ENCODE measurements around the gene KIF13A. TPM values are rescaled to one million over a fixed set of nuclear protein-coding genes. Genes with fewer than 3 reads are reported as not detected.
"Not testable (repeated sequence)": the region's sequence is repeated elsewhere in the genome, so short reads cannot be mapped to it uniquely, and the experiment has no call there.

Gene KIF13A
- total RNA-seq, 1 donor from 2014 or later: 44.4 TPM

GRCh38 chr6:17744019-17744756 lies 243.2 kb downstream of the KIF13A start:
- Mint-ChIP-seq H3K9me3 (ENCODE audit: low read depth) (no peaks in the 10 kb centered on the region), H3K4me1 (ENCODE audit: low read depth) (no peaks in the 10 kb centered on the region), H3K27me3 (no peaks in the 10 kb centered on the region), H3K27ac (no peak overlapping the region), H3K4me3 (ENCODE audit: low read depth) (no peak overlapping the region), H3K36me3 (ENCODE audit: insufficient read depth) (no peaks in the 10 kb centered on the region)
- no peak for TF ChIP-seq CTCF (IDR thresholded peaks at IDR 0.05; ENCODE audit: unreplicated experiment)
- no peak for DNase-seq (ENCODE audit: low spot score, unreplicated experiment)

GRCh38 chr6:17741507-17741906 lies 245.9 kb downstream of the KIF13A start:
- no peak overlapping the region for H3K27ac Mint-ChIP-seq
- no peak for TF ChIP-seq CTCF (IDR thresholded peaks at IDR 0.05; ENCODE audit: unreplicated experiment)
- DNase-seq (ENCODE audit: low spot score, unreplicated experiment): no peak

GRCh38 chr6:17740559-17741220 lies 246.7 kb downstream of the KIF13A start:
- H3K27me3 Mint-ChIP-seq: no peaks in the 10 kb centered on the region
- no peak for DNase-seq (ENCODE audit: low spot score, unreplicated experiment)
- H3K4me3 Mint-ChIP-seq (ENCODE audit: low read depth): no peak overlapping the region
- H3K36me3 Mint-ChIP-seq (ENCODE audit: insufficient read depth): peaks cover 3% of the 10 kb centered on the region
- peaks cover 12% of the 10 kb centered on the region for H3K9me3 Mint-ChIP-seq (ENCODE audit: low read depth)
- no peaks in the 10 kb centered on the region for H3K4me1 Mint-ChIP-seq (ENCODE audit: low read depth)
- H3K27ac Mint-ChIP-seq: no peak overlapping the region
- TF ChIP-seq CTCF (IDR thresholded peaks at IDR 0.05; ENCODE audit: unreplicated experiment): no peak

More at GRCh38 chr6:17741507-17741906, 245.9 kb downstream of the KIF13A start:
- Mint-ChIP-seq H3K9me3 (ENCODE audit: low read depth) (peaks cover 12% of the 10 kb centered on the region), H3K27me3 (no peaks in the 10 kb centered on the region), H3K4me3 (ENCODE audit: low read depth) (no peak overlapping the region), H3K4me1 (ENCODE audit: low read depth) (no peaks in the 10 kb centered on the region), H3K36me3 (ENCODE audit: insufficient read depth) (peaks cover 3% of the 10 kb centered on the region)

- no peak for TF ChIP-seq CTCF (IDR thresholded peaks at IDR 0.05; ENCODE audit: unreplicated experiment)
- Mint-ChIP-seq H3K4me3 (ENCODE audit: low read depth) (no peak overlapping the region), H3K36me3 (ENCODE audit: insufficient read depth) (peaks cover 3% of the 10 kb centered on the region), H3K27me3 (no peaks in the 10 kb centered on the region), H3K4me1 (ENCODE audit: low read depth) (no peaks in the 10 kb centered on the region), H3K9me3 (ENCODE audit: low read depth) (peaks cover 12% of the 10 kb centered on the region), H3K27ac (no peak overlapping the region)
- DNase-seq (ENCODE audit: low spot score, unreplicated experiment): no peak
These were observed 249.7 kb downstream of the KIF13A start for GRCh38 chr6:17737704-17738252.

GRCh38 chr6:17735311-17735710 lies 252.1 kb downstream of the KIF13A start:
- DNase-seq (ENCODE audit: low spot score, unreplicated experiment); H3K4me1 Mint-ChIP-seq (ENCODE audit: low read depth); H3K27ac Mint-ChIP-seq; H3K27me3 Mint-ChIP-seq; H3K4me3 Mint-ChIP-seq (ENCODE audit: low read depth); H3K36me3 Mint-ChIP-seq (ENCODE audit: insufficient read depth): not testable (repeated sequence)
- H3K9me3 Mint-ChIP-seq (ENCODE audit: low read depth): peaks cover 12% of the 10 kb centered on the region
